MM.1S (cell line): ENCODE data around the gene SREBF2.

Experiments
- DNase-seq: peaks from one replicate; pipeline ENCODE4 v3.0.0-alpha.2; 2015
- H2AFZ ChIP-seq: fragments of 300-600 bp; sonication (generic); 2 replicates; pipeline ENCODE4 v1.6.0; 2016; ENCODE audit warnings: antibody characterized with exemption, low read length
- H3F3A ChIP-seq: fragments of 300-600 bp; sonication (generic); 2 replicates; pipeline ENCODE4 v1.6.1; 2016; ENCODE audit warnings: mild to moderate bottlenecking, antibody characterized with exemption, low read length, moderate library complexity, mixed read lengths; ENCODE audit not compliant: insufficient read depth
- H3K27ac ChIP-seq: fragments of 300-600 bp; sonication (generic); 2 replicates; pipeline ENCODE4 v1.5.1; 2016; ENCODE audit warnings: mild to moderate bottlenecking, low read length
- H3K27me3 ChIP-seq: fragments of 300-600 bp; sonication (generic); replicated peaks from 2 replicates; pipeline ENCODE4 v1.6.0; 2016; ENCODE audit warnings: low read length; ENCODE audit not compliant: insufficient read depth
- H3K36me3 ChIP-seq: fragments of 300-600 bp; sonication (generic); replicated peaks from 2 replicates; pipeline ENCODE4 v1.6.1; 2016; ENCODE audit warnings: mild to moderate bottlenecking, low read length, mixed read lengths; ENCODE audit not compliant: insufficient read depth
- H3K4me1 ChIP-seq: fragments of 300-600 bp; sonication (generic); 2 replicates; pipeline ENCODE4 v1.6.1; 2016; ENCODE audit warnings: low read length, mixed read lengths
- H3K4me2 ChIP-seq: fragments of 300-600 bp; sonication (generic); 2 replicates; pipeline ENCODE4 v1.6.0; 2016; ENCODE audit warnings: low read depth, low read length
- H3K4me3 ChIP-seq: fragments of 300-600 bp; sonication (generic); 2 replicates; pipeline ENCODE4 v1.5.1; 2016; ENCODE audit warnings: low read length, mixed read lengths
- H3K79me2 ChIP-seq: fragments of 300-600 bp; sonication (generic); 2 replicates; pipeline ENCODE4 v1.6.1; 2016; ENCODE audit warnings: mixed run types, low read length, mixed read lengths
- H3K9ac ChIP-seq: fragments of 300-600 bp; sonication (generic); 2 replicates; pipeline ENCODE4 v1.6.1; 2016; ENCODE audit warnings: low read length, mixed read lengths
- H3K9me2 ChIP-seq: fragments of 300-600 bp; sonication (generic); replicated peaks from 2 replicates; pipeline ENCODE4 v1.6.1; 2016; ENCODE audit warnings: mild to moderate bottlenecking, low read length, mixed read lengths; ENCODE audit not compliant: insufficient read depth
- H3K9me3 ChIP-seq: fragments of 300-600 bp; sonication (generic); replicated peaks from 2 replicates; pipeline ENCODE4 v1.6.1; 2016; ENCODE audit warnings: mild to moderate bottlenecking, low read length, mixed read lengths; ENCODE audit not compliant: insufficient read depth
- H4K20me1 ChIP-seq: fragments of 300-600 bp; sonication (generic); 2 replicates; pipeline ENCODE4 v1.6.1; 2016; ENCODE audit warnings: mild to moderate bottlenecking, low read length, moderate library complexity, mixed read lengths; ENCODE audit not compliant: insufficient read depth
- EZH2 ChIP-seq: fragments of 300-600 bp; sonication (generic); optimal IDR thresholded peaks from 2 replicates; pipeline ENCODE3; 2017; ENCODE audit warnings: low read depth, mild to moderate bottlenecking, antibody characterized with exemption, low read length, mixed read lengths
- EZH2phosphoT487 ChIP-seq: fragments of 300-600 bp; sonication (generic); IDR thresholded peaks from 2 replicates; pipeline ENCODE4 v1.6.1; 2018; ENCODE audit warnings: antibody characterized with exemption, low read length
- TF ChIP-seq, protein P1 (sequence below): fragments of 300-600 bp; sonication (generic); IDR thresholded peaks from 2 replicates; pipeline ENCODE4 v1.5.1; 2016; ENCODE audit warnings: antibody characterized with exemption, low read length, mixed read lengths

SREBF2 gene

DNA sequence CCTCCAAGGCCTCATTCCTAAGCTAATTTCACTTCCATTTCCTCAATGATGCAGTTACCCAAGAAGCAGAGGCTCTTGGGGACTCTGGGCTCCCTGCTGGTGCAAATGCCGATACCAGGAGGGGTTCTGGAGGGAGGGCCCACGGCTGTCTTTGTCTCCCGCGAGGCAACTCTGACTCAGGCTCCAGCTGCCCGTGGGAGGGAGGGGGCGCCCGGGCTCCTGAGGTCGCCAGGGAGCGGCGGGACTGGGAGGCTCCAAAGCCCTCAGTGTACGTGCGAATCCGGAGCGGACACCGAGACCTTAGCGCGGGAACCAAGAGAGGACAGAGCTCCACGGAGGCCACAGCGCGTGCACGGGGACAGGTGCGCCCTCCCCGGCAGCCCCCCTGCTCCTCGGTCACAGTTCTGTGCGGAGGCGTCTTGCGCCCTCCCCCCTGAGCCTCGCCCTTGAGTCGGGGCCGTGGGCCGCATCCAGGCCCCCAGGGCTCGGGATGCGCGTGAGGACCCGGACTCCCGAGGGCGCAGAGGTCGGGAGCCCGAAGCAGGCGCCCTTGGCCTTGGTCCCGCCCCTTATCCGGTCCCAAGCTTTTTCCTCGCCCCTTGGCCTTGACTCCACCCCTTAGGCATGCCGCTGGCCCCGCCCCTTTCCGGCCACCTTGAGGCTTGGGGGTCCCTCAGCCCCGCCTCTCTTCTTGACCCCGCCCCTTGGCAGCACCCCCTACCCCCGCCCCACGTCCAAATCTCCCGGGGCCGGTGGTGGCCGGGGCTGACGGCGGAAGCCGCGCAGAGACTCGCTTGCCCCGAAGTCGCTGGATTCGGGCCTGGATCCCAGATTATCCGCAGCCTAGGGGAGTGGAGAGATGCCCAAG is 86.7 kb downstream of the SREBF2 start:
- Histone ChIP-seq H3F3A (no peaks in the 10 kb centered on the region), H3K9ac (peak overlapping the region; percentile 12; the same call in 1 of the 2 replicates), H3K27ac (no peak overlapping the region), H3K9me3 (no peaks in the 10 kb centered on the region), H2AFZ (peak overlapping the region; percentile 86), H4K20me1 (no peaks in the 10 kb centered on the region), H3K9me2 (no peaks in the 10 kb centered on the region), H3K36me3 (no peaks in the 10 kb centered on the region), H3K27me3 (peaks cover 32% of the 10 kb centered on the region), H3K79me2 (no peaks in the 10 kb centered on the region), H3K4me3 (peak overlapping the region; percentile 55), H3K4me2 (peak overlapping the region; percentile 94), H3K4me1 (peaks cover 11% of the 10 kb centered on the region; the same call in 1 of the 2 replicates)
- peak; percentile 31 for DNase-seq
- TF ChIP-seq, protein P1, sequence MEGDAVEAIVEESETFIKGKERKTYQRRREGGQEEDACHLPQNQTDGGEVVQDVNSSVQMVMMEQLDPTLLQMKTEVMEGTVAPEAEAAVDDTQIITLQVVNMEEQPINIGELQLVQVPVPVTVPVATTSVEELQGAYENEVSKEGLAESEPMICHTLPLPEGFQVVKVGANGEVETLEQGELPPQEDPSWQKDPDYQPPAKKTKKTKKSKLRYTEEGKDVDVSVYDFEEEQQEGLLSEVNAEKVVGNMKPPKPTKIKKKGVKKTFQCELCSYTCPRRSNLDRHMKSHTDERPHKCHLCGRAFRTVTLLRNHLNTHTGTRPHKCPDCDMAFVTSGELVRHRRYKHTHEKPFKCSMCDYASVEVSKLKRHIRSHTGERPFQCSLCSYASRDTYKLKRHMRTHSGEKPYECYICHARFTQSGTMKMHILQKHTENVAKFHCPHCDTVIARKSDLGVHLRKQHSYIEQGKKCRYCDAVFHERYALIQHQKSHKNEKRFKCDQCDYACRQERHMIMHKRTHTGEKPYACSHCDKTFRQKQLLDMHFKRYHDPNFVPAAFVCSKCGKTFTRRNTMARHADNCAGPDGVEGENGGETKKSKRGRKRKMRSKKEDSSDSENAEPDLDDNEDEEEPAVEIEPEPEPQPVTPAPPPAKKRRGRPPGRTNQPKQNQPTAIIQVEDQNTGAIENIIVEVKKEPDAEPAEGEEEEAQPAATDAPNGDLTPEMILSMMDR: no peak
- TF ChIP-seq EZH2: no peak
- TF ChIP-seq EZH2phosphoT487: no peak

DNA sequence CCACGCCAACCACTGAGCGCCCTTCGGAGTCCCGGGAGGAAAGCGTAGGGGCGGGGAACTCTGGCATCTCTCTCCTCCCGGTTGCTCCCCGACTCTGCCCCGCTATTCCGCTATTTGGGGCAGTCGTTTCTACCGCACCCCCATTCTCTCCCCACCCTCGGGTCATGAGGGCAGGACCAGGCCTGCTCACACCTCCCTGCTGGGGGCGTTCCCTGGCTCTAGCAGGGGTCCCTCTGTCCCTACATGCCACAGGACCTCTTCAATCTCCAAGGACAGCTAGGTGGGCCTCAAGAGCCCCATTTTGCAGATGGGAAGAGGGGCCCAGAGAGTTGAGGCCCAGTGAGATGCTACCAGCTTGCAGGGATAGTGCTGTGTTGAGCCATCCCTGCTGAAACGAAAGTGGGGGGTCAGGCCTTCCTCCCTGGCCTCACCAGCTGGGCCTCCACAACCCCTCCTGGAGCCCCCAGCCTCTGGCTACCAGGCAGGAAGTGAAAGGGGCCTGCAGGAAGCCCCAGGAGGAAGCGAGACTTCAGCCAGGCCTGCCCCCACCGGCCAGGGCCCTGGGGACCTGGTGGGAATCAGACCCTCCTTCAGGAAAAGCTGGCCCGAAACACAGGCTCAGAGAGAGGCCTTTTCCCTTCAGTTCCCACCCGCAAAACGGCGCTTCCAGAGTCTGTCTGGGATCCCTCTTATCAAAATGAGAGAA is 87.5 kb downstream of the SREBF2 start:
- Histone ChIP-seq H3K9me3 (no peaks in the 10 kb centered on the region), H3K27ac (no peak overlapping the region), H3K4me1 (peaks cover 11% of the 10 kb centered on the region; the same call in 1 of the 2 replicates), H3K36me3 (no peaks in the 10 kb centered on the region), H3K79me2 (no peaks in the 10 kb centered on the region), H3K27me3 (peaks cover 35% of the 10 kb centered on the region), H4K20me1 (no peaks in the 10 kb centered on the region), H3K4me3 (no peak overlapping the region), H3F3A (no peaks in the 10 kb centered on the region), H3K9me2 (no peaks in the 10 kb centered on the region), H3K9ac (no peak overlapping the region), H2AFZ (no peak overlapping the region), H3K4me2 (no peak overlapping the region)
- no peak for DNase-seq
- TF ChIP-seq, protein P1: no peak
- TF ChIP-seq EZH2phosphoT487 (no peak), EZH2 (no peak)

DNA sequence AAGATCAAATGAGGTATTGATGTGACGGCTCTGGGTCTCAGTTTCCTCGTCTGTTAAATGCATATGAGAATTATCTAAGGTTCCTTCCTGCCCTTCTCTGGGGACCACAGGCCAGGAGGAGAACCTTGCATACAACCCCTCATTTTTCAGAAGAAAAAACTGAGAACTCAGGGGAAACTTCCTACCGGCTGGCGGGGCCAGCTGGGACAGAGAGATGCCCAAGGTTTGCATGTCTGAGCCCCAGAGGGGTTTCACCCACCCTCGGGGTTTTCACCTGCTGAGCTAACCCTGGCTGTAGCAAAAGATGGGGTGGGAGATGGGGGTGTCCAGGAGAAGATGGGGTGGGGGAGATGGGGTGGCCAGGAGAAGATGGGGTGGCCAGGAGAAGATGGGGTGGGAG is 89.4 kb downstream of the SREBF2 start:
- DNase-seq: no peak
- H3K27me3 ChIP-seq: peaks cover 36% of the 10 kb centered on the region
- H3K27ac ChIP-seq: no peak overlapping the region
- no peaks in the 10 kb centered on the region for H3K36me3 ChIP-seq
- no peaks in the 10 kb centered on the region for H4K20me1 ChIP-seq
- no peaks in the 10 kb centered on the region for H3K9me3 ChIP-seq
- H3K4me3 ChIP-seq: no peak overlapping the region
- no peaks in the 10 kb centered on the region for H3F3A ChIP-seq
- H3K9ac ChIP-seq: no peak overlapping the region
- no peaks in the 10 kb centered on the region for H3K79me2 ChIP-seq
- TF ChIP-seq, protein P1: no peak
- TF ChIP-seq EZH2: no peak
- TF ChIP-seq EZH2phosphoT487: no peak
- H2AFZ ChIP-seq: no peak overlapping the region
- H3K4me1 ChIP-seq: peaks cover 11% of the 10 kb centered on the region; the same call in 1 of the 2 replicates
- H3K9me2 ChIP-seq: no peaks in the 10 kb centered on the region
- H3K4me2 ChIP-seq: no peak overlapping the region
